RWPE1 (cell line): ENCODE data around the gene MKKS.

Experiments used
- CTCF ChIA-PET: fragments of 350-600 bp; sonication (Branson Sonifier 250); formaldehyde crosslinking; extraction: SDS; loops from one replicate; lab custom pipeline; 2021; lab: Yijun Ruan, JAX
- POLR2A ChIA-PET: fragments of 400-600 bp; formaldehyde crosslinking; extraction: SDS; loops from one replicate; lab custom pipeline; 2020; ENCODE audit warnings: antibody characterized with exemption; ENCODE audit not compliant: low non-redundant PET; lab: Yijun Ruan, JAX
- DNase-seq: peaks from one replicate; pipeline ENCODE4 v3.0.0; 2012; ENCODE audit warnings: low spot score
- H3K27ac ChIP-seq: fragments of 450-650 bp; 2 replicates; pipeline ENCODE4 v1.5.1; 2017
- TF ChIP-seq, protein P1 (sequence below): fragments of 450-650 bp; conservative IDR thresholded peaks from 2 replicates; pipeline ENCODE4 v1.5.1; 2017; ENCODE audit warnings: low read depth, mild to moderate bottlenecking

Gene MKKS

GRCh38 chr20:10434467-10434831 lies 427 bp upstream of the MKKS start:
- TF ChIP-seq, protein P1, sequence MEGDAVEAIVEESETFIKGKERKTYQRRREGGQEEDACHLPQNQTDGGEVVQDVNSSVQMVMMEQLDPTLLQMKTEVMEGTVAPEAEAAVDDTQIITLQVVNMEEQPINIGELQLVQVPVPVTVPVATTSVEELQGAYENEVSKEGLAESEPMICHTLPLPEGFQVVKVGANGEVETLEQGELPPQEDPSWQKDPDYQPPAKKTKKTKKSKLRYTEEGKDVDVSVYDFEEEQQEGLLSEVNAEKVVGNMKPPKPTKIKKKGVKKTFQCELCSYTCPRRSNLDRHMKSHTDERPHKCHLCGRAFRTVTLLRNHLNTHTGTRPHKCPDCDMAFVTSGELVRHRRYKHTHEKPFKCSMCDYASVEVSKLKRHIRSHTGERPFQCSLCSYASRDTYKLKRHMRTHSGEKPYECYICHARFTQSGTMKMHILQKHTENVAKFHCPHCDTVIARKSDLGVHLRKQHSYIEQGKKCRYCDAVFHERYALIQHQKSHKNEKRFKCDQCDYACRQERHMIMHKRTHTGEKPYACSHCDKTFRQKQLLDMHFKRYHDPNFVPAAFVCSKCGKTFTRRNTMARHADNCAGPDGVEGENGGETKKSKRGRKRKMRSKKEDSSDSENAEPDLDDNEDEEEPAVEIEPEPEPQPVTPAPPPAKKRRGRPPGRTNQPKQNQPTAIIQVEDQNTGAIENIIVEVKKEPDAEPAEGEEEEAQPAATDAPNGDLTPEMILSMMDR, result no peak
- POLR2A ChIA-PET, result interaction anchor here (0.6 kb wide), 1 partner anchor 195 kb away, joined by 3 read pairs; no protein-coding TSS in a partner anchor
- peak; percentile 93 for DNase-seq
- CTCF ChIA-PET, result interaction anchor here (0.6 to 0.9 kb wide), 2 partner anchors 221 to 237 kb away, joined by 3 read pairs; no protein-coding TSS in a partner anchor
- peak overlapping the region; percentile 97 for H3K27ac ChIP-seq

DNA sequence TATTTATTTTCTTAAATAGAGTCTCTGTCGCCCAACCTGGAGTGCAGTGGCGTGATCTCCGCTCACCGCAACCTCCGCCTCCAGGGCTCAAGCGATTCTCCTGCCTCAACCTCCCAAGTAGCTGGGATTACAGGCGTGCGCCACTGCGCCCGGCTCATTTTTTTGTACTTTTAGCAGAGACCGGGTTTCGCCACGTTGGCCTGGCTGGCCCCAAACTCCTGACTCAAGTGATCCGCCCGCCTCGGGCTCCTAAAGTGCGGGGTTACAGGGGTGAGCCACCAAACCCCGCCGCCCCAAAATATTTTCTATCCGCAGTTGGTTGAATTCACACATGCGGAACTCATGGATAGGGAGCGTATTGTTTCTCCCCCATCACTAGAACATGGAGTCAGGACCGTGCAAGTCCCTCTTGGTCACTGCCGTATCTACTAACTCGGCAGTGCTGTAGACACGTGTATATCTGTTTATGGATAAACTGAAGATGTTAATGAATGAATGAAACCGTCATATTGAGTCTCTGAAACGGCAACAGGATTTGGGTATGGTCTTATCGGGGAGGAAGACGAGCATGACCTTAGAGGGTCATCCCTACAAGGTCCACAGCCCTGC lies 904 bp downstream of the MKKS start:
- ChIA-PET CTCF (interaction anchor here (0.6 to 1.0 kb wide), 3 partner anchors 34 to 815 kb away, joined by 3 to 5 read pairs (median 4); no protein-coding TSS in a partner anchor), POLR2A (no interaction called here)
- TF ChIP-seq, protein P1, result no peak
- H3K27ac ChIP-seq, result peak overlapping the region; percentile 97
- DNase-seq, result no peak

- CTCF ChIA-PET, result interaction anchor here (0.8 kb wide), 1 partner anchor 814 kb away, joined by 3 read pairs; no protein-coding TSS in a partner anchor
- TF ChIP-seq, protein P1, result no peak
- peak overlapping the region; percentile 97 for H3K27ac ChIP-seq
- POLR2A ChIA-PET, result no interaction called here
- no peak for DNase-seq
Measured at GRCh38 chr20:10432079-10432478, 1.9 kb downstream of the MKKS start.

DNA sequence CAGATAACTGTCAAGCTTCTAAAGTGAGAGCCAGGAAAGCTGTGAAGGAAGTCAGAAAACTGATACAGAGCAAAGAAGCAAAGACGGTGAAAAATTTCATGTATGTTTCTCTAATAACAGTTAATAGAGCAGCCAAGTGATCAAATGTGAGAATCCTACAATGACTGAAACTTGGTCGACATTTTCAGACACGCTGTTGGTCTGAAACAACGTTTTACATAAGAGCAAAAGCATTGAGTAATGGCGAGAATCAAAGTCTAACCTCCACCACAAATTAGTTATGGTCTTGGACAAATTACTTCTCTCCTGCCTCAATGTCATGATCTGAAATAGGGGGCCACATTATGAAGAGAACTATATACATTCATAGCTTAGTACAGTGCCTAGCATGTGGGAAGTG lies 3.3 kb downstream of the MKKS start:
- CTCF ChIA-PET, result interaction anchor here (0.5 to 1.8 kb wide), 3 partner anchors 28 to 821 kb away, joined by 3 to 5 read pairs (median 4); no protein-coding TSS in a partner anchor
- POLR2A ChIA-PET, result no interaction called here
- DNase-seq, result no peak
- TF ChIP-seq, protein P1, result no peak
- H3K27ac ChIP-seq, result no peak overlapping the region

- CTCF ChIA-PET, result interaction anchor here (0.8 to 1.8 kb wide), 2 partner anchors 452 to 820 kb away, joined by 4 to 5 read pairs; no protein-coding TSS in a partner anchor
- POLR2A ChIA-PET, result no interaction called here
- DNase-seq, result peak; percentile 56
- H3K27ac ChIP-seq, result no peak overlapping the region
- TF ChIP-seq, protein P1, result no peak
Measured at GRCh38 chr20:10430000-10430466, 4.0 kb downstream of the MKKS start.

GRCh38 chr20:10429443-10429981 lies 4.5 kb downstream of the MKKS start:
- DNase-seq, result no peak
- TF ChIP-seq, protein P1, result no peak
- ChIA-PET CTCF (interaction anchor here (0.8 to 1.8 kb wide), 2 partner anchors 451 to 819 kb away, joined by 4 to 5 read pairs; no protein-coding TSS in a partner anchor), POLR2A (no interaction called here)
- no peak overlapping the region for H3K27ac ChIP-seq
